ENCODE data around the gene GRID1.
A peak's percentile ranks its signal among the peaks of the same experiment; 100 is the strongest.
"Not testable (repeated sequence)": the region's sequence is repeated elsewhere in the genome, so short reads cannot be mapped to it uniquely, and the experiment has no call there.

The GRID1 gene

DNA sequence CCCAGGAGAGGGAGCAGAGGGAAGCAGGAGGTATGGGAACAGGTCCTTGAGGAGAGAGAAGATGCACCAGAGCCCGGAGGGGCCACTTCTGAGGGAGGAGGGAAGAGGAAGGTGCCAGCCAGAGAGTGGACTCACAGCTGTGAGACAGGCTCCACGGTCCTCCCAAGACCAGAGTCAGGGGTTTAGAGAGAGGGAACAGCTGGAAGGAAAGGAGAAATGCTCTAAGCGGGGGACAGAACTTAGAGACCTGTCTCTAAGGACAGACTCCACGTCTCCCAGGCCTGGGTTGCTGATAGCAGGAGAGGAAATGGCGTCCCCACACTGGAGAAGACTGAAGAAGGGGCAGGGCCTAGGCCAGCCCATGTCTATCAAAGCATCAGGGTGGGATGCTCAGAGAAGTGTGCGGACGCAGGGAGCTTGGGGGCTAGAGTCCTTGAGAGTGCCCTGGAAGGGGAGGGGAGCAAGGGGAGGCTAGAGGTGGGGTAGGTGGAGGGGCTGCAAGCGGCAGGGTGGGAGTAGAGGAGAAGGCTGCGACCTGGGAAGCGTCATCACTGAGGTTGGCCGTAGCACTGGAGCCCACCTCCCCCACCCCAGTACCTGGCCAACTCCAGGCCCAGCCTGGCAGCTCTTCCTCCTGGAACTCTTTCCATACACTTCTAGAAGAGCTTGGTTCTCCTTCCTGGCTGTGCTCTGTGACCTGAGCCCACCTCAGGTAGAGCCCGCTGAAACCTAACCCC is 25.6 kb upstream of the GRID1 start:
- DNase-seq, result no peak

DNA sequence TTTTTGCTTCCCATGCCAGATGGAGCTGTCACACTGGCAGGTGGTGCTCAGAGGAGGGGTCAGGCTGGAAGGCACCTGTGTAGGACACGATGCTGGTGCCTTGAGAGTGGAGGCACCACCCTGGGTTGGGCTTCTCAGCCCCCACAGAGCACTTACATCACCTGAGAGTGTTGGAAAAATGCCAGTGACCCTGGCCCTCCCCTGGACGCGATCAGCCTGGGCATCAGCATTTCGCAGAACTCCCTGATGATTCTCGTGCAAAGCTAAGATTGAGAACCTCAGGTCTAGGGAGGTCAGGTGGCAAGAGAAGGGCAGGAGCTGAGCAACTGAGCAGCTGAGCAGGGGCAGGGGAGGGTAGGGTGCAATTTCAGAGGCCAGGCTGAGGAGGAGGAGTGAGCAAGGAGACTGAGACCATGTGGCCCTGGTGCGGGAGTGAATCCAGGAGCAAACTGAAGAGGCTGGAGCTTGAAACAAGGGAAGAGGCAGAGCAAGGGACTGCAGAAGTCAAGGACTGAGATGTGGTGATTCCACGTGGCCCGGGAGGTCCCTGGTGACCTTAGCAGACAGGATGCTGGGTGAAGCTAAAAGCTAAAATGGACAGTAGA is 24.7 kb upstream of the GRID1 start:
- DNase-seq, result no peak

DNA sequence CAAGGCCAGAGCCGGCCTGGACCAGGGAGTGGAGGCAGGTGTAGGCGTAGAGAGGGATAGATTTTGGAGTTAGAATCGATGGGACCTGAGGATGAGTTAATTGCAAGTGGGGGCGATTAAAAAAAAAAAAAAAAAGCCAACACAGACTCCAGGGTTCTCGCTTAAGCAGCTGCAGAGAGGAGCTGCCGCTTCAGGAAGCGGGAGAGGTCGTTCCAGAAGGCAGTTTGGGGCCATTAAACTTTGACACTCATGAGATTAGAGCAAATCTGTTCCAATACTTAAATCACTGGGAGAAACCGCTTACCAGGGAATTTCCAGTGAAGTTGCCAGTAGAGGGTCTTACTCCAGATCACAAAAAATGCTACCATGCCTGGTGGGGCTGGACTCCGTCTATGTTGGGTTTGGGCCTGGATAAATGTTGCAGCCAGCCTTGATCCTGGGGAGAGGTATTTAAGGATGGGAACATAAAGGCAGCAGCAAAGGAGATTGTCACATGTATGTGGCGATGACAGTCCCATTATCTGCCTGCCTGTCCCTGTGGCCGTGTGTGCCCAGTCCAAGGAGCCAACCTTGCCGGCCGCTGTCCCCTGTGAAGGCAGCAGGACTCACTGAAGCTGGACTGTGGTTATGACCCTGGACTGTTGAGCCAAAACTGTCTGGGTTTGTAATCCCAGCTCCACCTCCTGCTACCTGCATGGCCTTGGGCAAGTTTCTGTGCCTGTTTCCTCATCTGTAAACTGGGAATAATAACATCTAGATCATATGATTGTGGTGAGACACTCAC is 23.9 kb upstream of the GRID1 start:
- DNase-seq, result no peak

DNA sequence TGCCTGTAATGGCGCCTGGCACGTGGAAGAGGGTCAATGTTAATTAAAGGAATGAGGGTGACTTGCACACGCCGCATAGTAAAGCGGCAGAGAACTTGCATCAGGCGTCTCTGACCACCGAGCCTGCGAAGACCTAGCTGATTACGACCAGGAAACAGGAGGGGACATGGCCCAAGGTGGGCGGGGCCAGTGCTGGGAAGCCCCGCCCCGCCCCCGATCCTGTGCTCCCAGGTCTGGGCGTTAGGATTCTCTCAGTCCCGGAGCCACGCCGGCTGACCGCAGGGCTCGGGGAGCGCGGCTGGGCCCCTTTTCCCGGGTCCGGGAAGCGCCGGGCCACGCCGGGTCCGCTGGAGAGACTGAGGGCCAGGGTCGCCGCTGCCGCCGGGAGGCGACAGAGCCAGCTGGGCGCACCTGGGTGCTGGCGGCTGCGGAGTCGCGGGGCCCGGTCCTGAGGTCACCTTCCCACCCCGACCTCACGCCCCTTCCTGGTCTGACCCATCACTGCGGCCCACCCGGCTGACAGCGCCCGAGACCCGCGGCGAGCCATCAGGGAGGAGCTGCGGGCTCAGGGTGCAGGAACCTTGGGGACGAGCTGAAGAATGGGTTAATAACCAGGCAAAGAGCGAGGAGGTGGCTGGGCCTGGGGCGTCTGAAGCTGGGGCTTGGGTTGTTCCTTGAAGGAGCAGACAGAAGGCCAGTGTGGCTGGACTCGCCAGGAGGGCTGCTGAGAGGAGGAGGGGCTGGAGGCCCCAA is 23.0 kb upstream of the GRID1 start:
- DNase-seq, result no peak

DNA sequence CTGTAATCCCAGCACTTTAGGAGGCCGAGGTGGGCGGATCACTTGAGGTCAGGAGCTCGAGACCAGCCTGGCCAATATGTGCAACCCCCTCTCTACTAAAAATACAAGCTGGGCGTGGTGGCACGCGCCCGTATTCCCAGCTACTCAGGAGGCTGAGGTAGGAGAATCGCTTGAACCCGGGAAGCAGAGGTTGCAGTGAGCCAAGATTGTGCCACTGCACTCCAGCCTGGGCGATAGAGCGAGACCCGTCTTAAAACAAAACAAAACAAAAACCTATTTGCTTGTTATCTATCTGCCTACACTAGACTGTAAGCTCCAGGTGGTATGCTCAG is 22.5 kb upstream of the GRID1 start:
- not testable (repeated sequence) for DNase-seq

DNA sequence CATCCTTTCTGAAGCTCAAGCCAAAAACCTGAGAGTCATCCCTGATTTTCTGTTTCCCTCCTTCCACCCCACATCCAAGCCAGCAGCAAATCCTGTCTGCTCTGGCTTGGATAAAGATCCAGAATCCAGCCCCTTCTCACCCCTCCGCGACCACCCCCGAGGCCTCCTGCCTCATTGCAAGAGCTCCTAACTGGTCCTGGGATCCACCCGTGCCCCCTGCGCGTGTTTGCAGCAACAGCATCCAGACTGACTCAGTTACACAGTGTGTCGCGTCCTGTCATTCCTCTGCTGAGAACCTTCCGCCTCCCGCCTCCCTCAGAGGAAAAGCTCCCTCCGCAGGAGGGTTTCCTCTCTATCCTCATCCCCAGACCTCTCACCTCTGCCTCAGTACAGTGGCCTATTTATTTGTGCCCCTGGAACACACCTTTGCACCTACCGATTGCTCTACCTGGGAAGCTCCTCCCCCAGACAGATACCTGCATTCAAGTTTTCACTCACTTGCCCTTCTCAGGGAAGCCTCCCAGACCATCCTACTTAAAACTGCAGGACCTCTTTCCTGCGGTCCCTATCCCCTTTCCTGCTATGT is 21.6 kb upstream of the GRID1 start:
- DNase-seq, result no peak

DNA sequence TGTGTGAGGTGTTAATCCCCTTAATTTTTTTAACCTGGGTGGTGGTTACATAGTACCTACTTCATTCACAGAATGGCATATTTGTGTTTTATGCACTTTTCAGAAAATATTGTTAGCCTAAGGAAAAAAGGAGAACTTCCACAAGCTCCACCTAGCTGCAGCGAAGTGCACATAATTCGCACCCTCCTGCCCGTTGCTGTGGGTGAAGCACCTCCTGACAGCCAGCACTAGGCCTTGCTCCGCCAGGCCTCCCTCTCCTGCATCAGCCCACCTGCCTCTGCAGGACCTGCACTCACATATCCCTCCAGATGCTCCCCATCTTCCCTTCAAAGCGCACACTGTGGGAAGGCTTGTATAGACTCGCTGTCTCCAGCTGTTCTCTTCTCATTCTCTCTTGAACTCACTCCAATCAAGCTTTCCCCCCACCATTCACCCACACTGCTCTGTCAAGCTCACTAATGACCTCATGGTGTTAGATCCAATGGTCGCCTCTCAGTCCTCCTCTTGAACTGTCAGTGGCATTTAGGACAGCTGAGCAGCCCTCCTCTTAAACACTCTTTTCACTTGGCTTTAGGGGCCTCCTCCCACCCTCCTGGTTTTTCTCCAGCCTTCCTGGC is 20.7 kb upstream of the GRID1 start:
- no peak for DNase-seq

DNA sequence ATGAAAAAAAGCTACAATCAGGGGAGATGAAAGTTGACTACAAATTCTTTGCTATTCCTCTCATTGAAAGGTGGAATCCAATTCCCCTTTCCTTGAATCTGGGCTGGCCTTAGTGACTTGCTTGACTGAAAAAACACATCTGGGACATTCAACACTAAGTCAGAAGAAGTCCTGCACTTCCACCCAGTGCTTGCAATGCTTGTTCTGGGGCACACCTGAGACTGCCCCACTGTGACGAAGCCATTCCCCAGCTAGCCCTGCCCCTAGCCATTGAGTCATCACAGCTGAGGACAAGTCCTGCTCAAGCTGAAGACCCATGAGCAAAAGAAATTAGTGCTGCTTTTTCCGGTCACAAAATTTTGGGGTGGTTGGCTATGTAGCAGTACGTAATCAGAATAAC is 19.2 kb upstream of the GRID1 start:
- DNase-seq, result no peak

DNA sequence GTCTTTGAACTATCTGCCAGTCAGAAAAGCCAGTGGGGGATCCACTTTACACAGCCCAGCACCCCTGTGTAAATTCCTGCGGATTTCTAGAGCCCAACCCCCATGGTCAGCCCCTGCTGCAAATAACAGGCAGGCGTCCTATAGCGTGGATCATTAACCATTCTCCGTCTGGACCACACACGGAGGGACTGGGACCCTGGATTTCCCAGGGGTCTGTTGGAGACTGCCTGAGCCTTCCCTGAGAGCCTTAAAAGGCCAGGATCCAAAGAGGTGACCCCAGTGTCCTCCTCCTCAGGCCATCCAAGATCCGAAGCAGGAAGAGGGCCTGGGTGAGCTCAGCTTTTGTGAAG is 11.2 kb upstream of the GRID1 start:
- DNase-seq, result no peak

DNA sequence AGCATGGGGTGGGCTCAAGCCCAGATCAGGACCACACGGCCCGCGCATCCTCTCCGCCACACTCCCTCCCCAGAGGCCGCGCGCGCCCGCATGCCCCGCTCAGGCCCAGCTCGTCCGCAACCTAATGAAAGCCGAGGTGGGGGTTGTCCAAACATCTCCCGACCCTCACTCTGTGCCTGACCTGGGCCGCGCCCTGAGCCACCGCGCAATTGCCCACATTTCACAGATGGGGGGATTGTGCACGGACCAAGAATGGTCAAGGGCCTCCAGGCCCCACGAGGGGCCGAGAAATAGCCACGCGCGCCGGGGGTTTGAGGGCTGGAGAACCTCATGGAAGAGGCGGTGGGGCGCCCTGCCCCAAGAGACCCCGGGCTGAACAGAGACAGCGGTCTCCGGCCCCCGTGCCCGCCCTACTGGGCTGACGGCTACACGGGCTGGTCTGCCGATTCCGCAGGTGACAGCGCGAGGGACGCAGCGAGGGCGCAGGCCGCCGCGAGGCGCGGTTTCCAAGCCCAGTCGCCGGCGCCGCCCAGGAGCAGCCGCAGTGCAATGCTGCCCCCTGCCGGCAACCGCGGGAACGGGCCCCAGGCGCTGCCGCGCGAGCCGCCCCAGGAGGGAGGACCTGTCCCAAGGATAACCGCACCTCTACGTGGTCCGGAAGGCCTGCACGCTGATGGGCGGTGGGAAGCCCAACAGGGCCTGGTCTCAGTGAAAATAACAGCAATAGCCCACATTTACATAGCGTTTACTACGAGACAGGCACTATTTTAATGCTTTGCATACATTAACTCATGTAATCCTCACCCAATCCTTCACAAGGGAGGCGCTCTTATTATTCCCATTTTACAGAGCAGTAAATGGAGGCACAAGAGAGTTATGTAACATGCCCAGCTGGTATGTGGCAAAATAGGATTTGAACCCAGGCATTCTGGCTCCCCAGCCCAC is 10.5 kb upstream of the GRID1 start:
- DNase-seq, result peak; percentile 27 to 56

DNA sequence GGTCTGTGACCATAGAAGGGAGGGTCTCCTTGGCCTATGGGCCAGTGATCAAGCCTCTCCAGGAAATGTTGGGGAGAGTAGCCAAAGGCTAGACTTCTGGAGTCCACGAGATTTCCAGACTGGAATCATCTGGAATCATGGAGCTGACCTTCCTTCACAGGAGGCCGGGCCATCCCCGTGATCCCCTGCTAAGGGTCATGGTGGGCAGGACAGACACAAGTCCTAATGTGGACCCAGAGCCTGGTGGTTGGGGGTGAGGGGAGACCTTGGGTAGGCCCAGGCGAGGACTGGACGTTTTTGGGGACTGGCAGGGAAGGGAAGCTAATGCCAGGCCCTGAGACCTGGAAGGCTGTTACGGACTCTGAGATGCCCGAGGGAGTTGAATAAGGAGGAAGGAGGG is 9.8 kb upstream of the GRID1 start:
- no peak for DNase-seq

DNA sequence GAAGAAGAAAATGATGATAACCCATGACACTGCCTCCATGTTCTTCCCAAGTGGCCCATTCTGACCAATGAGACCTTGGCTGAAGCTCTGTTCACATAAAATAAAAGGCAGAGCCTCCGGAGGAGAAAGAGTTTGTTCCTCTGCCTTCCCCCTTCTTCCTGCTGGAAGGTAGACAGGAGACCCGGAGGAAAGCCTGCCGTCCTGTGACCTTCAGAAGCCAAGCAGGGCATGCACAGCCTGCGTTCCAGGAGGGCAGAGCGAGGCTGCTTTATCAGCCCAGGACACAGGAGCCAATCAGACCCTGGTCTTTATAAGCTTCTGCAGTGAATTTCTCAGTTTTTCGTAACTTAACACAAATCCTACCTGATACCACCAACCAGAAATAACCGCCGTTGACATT is 8.6 kb upstream of the GRID1 start:
- DNase-seq, result no peak

DNA sequence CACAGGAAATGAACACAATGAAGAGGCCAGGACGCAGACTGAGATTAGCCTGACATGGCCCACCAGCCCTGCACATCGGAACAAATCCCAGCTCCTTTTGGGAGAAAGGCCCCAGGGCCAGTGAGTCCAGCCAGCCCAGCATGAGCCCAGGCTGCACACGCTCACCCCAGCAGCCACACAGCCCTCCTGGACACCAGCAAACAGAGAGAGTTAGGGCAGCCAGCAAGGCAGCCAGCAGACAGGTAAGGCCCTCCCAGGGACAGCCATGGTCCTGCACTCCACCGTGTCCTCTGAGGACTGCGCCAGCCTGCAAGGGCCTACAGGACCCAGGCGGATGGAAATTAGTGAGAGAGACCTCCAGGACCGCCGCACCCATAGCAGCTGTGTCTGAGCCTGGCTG is 8.1 kb upstream of the GRID1 start:
- DNase-seq, result no peak

DNA sequence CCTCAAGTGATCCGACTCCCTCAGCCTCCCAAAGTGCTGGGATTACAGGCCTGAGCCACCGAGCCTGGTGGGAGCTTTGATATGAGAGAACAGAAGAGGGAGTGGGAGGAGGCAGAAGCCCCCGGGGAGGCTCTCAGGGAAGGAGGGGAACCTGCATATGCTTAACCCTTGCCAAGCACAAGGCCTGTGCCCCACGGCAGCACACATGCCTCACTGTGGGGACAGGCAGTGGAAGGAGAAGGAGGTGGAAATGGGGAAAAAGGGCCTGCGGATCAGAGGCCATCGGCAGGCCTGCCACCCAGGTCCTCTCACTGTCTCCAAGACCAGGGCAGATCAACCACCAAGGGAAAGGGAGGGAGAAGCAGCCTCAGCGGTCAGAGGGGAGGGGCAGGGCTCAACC is 7.2 kb upstream of the GRID1 start:
- DNase-seq, result no peak

DNA sequence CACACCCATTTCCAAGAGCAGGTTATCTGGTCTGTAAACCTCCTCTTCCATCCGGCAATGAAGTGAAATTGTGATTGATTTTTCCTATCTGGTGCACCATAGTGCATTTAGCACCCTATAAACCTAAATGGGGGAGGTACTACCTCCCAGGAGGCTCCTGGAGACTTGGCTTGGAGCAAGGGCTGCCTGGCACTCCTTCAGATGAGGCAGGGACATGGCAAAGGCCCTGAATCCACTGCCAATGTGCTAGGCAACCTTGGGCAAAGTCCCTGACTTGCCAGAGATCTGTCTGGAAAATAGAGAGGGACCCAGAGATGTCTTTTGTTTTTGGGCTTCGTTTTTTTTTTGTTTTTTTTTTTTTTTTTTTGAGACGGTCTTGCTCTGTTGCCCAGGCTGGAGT is 6.7 kb upstream of the GRID1 start:
- no peak for DNase-seq

DNA sequence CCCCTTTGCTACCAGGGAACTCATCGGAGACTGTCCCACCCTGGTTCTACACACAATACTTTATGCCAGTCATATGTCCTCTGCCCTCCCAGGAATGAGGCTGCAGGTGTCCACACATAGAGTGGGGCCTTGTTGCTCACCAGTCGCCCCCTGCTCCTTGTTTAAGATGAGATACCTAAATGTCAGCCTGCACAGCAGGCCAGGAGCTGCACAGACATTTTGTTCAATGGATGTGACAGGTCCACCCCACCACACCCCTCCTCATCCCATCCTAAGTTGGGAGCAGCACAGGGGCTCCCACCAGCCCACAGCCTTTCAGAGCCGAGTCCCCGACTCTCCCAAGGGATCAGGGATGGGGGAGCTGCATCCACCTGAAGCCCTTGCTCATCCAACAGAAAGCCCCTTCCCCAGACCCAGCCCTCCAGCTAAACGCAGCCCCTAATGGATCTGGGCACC is 6.2 kb upstream of the GRID1 start:
- DNase-seq, result no peak

DNA sequence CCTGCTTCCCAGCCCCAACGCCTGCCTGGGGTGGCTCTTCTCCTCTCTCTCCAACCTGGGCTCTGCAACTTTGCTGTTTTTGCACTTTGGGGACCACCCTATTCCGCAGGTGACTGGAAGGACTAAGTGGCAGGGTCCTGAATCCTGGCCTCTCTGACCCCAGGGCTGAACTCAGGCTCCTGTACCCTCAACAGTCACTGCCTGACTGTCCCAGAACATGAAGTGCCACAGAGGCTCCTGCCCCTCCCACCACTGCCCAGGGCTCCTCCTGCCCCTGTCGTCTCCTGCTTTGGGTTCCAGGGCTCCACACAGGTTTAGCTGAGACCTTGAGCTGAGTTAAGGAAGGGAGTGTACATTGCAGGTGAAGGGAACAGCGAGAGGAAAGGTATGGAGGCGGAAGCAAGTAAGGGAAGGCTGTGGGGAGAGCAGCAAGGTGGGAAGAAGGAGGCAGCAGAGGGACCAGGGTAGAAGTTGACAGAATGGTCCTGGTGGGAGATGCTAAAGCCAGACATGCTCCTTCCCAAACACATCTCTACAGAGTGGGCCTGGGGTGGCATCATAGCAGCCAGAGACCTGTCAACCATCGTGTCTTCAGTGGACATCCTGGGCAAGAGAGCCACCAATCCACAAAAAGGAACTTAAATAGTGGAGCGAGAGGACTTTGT is 5.7 kb upstream of the GRID1 start:
- DNase-seq, result no peak

DNA sequence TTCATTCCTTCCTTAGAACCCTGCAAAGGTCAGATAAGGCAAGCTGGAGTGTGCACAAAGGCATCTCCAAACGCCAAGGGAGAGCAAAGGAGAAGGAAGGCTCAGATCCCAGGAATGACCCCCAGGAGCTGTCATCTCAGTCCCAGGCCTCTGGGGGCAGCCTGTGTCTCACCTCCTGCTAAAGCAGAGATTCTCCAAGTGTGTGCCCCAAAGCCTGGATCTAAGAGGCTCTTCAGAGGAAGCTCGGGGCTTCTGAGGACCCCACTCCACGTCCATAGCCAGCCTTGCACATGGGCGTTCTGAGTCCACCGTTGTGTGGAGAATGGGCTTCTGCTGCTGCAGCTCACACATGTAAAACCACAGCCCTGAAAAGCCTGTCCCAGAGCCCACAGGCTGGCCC is 5.1 kb upstream of the GRID1 start:
- DNase-seq, result no peak

DNA sequence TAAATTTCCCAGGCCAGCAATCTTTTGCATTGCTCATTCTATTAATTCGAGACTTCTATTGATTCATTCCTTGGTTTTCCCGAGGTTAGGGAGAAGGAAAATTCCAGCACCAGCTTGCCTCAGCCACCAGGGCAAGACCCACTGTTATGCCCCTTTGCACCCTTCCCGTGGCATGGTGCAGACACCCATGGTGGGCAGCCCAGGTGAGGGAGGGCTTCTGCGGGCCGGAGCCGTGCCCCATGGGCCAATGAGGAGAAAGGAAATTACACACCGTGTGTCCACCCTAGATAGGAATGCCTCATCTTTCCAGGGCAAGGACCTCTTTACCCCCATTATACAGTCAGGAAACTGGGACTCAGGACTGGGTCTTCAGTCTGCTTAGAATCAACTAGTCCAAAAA is 4.5 kb upstream of the GRID1 start:
- no peak for DNase-seq

DNA sequence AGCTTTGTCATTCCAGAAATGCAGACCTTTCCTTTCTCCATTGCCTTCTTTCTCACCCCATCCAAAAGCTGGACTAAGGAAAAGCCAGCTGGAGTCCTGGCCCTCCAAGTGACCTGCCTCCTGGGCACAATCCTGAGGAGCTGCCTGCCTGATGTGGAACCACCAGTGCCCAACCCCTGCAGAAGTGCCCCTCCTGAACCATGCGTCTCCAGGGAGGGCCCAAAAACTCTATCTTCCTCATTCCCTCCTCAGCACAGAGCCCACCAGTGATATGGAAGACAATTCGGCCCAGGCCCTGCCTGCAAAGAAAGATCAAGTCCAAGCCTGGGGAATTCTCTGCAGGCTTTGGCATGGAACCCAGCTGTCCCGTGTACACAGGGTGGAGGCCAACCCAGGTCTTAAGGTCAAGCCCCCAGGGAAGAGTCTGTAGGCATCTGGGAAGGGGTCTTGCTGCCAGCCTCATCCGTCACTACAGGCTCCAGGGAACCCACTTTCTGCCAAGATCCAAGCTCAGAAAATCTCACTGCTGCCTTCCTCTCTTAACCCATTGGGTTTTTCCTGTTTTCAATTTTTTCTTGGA is 3.5 kb upstream of the GRID1 start:
- no peak for DNase-seq

DNA sequence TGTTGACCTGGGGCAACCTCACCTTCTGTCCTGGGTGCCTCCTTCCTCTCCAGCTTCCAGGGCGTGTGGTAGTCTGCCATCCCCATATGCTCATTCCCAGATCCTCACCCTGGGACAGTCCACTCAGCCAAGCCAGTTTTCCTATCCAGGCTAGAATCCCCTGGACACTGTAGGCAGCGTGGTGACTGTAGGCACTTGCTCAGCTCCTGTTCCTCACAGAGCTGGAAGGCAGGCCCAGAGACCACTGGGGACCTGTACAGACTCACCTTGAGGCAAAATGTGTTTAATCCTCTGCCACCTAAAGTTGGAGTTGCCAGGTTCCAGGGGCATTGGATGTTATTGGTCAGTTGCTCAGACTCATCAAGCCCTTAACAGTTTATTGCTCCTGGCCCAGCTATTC is 2.4 kb upstream of the GRID1 start:
- no peak for DNase-seq
